SKM-1 (cell line): Measurements from ENCODE around the gene MLX.
"Not testable (repeated sequence)": the region's sequence is repeated elsewhere in the genome, so short reads cannot be mapped to it uniquely, and the experiment has no call there.

Experiments
- DNase-seq: peaks from one replicate; lab custom pipeline; 2025; ENCODE audit not compliant: unreplicated experiment; lab: John Stamatoyannopoulos, UW

The MLX gene

DNA sequence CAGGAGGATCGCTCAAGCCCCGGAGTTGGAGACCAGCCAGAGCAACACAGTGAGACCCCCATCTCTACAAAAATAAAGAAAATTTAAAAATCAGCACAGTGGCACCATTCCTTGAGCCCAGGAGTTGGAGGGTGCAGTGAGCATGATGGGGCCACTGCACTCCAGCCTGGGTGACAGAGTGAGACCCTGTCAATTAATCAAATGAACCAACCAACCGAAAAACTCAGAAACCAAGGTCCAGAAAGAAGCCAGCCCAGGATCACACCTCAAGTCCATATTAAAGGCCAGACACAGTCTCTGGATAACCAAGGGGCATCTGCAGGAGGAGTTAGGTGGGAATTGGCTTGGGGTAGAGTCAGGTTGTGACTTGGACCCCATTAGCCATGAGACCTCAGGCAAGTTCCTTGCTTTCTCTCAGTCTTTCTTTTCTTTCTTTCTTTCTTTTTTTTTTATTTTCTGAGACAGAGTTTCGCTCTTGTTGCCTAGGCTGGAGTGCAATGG, 11.7 kb upstream of the MLX start:
- DNase-seq, result no peak

GRCh38 chr17:42555961-42556617, 10.8 kb upstream of the MLX start:
- DNase-seq, result not testable (repeated sequence)

GRCh38 chr17:42559075-42559474, 7.8 kb upstream of the MLX start:
- DNase-seq, result no peak

DNA sequence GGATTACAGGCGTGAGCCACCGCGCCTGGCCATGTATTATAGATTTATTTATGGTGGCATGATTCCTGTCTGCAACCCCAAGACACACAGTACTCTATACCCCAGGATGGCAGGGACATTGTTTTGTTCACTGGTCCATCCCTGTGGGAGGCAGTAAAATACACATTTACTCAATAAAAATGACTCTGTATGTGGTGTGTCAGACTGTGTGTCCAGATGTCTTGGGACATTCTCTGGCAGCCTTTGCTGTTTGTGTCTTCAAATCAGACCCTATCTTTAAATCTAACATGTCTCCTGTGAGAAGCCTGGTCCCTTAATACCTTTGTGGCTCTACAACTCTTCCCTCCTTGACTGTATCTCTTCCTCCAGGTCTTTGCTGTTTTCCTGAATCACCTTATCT, 6.7 kb upstream of the MLX start:
- no peak for DNase-seq

DNA sequence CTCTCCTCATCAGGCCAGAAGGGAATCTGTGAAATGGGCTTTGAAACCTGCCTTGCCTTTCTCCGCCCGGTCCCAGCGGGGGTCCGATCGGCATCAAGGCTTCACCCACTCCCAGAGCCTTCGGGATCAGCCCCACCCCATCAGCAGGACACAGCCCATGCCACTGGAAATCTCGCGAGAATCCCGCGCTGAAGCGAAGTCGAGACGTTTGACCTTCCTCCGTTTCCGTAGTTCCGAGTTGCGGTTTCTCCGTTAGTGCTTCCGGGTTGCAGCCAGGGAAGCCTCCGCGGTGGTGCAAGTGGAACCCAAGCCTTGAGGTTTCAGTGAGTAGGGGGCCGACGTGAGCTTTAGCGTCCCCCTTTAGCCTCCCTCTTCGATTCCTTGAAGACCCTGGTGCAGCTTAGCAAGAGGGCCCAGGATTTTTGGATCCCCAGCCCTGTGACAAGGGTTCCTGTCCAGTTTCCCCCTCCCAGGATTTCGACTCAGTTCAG, 5.0 kb upstream of the MLX start, which contains the start of gene COASY:
COASY (plus strand) TSS at position 252 of the 491 bp plus-strand sequence. CDS start 475 bp downstream, outside the sequence.
- peak; percentile 97 for DNase-seq

- no peak for DNase-seq
Observed at GRCh38 chr17:42562388-42563142, 4.3 kb upstream of the MLX start.

DNA sequence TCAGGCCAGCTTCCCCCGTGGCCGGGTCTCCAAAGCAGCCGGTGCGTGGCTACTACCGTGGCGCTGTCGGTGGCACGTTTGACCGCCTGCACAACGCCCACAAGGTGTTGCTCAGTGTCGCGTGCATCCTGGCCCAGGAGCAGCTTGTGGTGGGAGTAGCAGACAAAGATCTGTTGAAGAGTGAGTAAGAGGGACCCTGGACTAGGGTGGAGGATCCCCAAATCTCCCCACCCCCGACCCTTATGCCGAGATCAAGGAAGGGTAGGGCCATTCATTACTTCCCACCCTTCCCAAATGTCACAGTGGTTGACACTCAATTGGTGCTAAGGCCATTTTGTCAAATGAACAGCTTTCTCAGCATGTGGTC, 3.8 kb upstream of the MLX start:
- DNase-seq, result no peak

DNA sequence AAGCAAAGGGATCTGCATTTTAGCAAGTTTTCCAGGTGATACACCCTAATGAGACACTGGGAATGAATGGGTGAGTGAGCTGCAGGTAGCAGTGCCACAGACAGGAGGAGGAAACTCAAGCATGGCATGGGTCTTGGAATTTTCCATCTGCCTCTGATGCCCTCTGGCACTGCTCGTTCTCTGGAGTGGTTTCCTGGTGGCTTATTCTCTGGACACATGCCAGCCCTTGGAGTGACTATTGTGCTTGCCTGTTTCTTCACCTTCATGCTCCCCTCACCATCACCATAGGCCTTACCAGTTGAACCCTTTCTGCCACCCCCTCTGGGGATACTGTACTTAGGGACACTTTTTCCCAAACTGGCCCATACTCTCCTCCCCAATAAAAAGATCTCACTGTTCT, 3.4 kb upstream of the MLX start:
- DNase-seq, result no peak

DNA sequence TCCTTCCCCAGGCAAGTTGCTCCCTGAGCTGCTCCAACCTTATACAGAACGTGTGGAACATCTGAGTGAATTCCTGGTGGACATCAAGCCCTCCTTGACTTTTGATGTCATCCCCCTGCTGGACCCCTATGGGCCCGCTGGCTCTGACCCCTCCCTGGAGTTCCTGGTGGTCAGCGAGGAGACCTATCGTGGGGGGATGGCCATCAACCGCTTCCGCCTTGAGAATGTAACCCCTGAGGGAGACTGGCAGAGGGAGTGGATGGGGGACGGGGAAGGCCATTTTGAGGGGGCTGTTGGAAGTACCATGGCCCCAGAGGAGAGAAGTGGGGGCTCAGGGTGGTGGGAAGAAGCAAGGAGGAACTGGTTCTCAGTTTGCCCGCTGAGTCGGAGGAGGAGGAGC, 3.0 kb upstream of the MLX start:
- DNase-seq, result no peak

- no peak for DNase-seq
Observed at GRCh38 chr17:42564815-42565522, 1.9 kb upstream of the MLX start.

GRCh38 chr17:42565523-42566214, 1.2 kb upstream of the MLX start:
- DNase-seq, result no peak

DNA sequence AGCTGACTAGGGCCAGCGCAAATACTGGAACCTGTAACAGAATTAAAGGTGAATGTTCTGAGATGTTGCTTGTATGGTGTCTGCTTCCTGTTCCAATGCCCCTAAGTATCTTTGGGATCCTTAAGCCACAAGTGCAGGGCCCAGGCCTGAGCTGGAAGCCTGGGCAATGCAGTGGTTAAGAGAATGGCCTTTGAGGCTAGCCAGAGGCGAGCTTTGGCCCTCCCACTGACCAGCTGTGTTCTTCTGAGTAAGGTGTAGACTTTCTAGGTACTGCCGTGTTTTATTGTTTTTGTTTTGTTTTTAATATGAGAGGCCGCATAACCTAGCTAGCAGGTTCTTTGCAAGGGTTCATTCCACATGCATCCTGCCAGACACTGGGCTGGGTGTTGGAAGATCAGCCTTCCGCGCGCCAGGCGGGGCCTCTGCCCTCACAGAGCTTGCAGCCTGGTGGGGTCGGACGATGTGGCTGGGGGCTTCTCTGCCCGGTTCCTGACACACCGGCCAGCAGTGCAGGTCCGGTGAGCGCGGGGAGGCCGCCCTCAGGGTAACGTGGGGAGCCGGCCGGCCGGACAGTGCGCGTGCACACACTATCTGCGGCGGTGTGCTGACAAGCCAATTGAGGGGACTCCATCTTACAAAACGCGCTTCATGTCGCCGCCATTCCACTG, 551 bp upstream of the MLX start:
- DNase-seq, result no peak

GRCh38 chr17:42568341-42569111, 1.6 kb downstream of the MLX start:
- DNase-seq, result no peak

DNA sequence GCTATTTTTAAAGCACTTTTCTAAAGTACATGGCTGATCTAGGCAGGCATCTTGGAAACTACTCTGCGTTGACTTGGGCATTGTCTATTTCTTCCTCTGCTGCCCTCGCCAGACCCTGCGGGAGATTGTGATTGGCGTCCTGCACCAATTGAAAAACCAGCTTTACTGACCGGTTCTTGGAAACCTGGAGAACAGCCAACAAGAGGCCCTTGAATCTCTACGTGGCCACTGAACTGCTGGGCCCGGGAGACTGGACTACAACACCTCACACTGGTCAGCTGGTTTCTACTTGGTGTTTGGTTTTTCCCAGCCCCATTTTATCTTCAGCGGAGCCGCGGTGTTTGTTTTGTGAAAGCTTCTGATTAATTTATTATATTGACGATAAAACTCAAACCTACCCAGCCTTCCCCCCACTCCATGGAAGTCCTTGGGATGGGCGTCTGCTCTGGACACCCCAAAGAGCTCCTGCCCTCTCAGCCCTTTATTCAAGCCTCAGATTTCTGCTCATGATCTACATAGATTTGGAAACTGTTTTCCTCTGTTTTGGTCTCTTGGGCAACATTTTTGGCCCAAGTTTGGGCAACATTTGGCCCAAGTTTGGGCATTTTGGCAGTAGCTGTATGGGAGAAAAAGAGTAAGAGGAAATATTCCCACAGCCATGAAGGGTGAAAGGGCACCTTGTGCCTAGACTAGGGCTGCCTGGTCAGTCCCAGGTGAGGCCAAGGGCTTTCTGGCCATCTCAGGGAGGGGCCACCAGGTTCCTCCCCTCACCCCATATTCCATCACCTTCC, 4.7 kb downstream of the MLX start:
- no peak for DNase-seq

DNA sequence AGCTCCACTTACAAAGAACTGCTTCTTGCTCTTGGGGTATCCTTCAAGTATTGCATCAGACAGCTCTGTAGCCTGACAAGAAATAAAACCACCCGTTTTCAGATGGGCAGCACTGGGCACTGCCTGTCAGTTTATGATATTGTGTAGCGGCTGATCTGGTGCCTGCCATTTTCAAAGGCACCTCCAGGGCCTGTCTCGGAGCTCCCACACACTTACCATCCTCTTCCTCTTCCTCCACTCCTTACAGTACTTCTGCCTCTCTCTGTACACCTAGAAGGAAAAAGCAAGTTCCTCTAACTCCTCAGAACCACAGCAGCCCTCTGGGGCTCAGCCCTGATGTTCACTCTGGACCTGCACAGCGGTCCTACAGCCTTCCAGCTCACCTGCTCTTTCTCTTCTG, 6.2 kb downstream of the MLX start:
- DNase-seq, result no peak

- DNase-seq, result no peak
Observed at GRCh38 chr17:42574463-42574862, 7.6 kb downstream of the MLX start.

DNA sequence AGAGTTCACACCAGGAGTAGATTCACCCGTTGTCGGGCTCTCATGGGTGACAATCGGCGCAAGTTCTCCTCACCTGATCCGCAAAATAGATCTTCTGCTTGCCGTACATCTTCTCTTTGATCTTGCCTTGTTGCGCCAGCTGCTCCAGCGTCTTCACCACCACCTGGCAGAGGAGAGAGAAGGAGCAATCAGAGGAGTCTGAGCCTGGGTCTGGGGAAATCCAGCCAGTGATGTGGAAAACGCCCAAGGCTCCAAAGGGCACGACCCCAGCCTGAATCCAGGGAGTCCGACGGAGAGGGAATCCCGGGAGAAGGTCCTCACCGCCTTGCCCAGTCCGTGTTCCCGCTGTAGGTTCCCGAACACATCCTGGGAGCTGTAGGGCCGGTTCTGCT, 10.2 kb downstream of the MLX start:
- no peak for DNase-seq

DNA sequence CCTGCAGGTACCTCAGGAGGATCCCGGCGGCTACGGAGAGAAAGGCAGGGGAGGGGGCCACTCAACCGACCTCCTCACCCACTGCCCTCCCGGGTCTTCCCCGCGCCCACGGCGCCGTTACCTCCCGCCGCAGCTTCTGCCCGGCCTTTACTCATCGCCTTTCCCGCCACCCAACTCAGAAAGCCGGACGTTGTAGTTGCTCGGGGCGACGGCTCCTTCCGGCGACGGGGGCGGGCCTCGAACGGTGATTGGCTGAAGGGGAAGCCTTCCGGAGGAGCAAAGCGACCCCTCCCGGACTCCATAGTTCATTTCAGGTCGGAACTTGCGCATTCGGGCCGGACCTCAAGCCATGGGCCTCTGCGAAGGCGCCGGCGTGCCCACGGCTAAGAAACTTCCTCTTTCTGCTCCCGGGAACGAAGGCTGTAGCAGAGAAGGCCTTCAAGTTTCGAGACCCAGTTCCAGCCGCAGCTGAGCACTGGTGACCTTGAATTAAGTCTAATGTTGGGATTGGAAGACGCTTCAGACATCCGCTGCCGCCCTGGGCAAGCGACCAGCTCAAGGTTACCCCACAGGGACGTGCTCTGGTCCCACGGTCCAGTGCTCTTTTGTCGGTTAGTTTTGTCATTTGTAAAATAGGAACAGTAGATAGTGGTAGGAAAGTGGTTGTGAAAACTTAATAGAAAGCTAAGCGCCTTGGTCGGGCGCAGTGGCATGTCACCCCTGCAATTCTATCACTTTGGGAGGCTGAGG, 10.8 kb downstream of the MLX start, which contains the start of gene PSMC3IP:
PSMC3IP (minus strand) TSS at position 198 of the 750 bp plus-strand sequence; CDS start at position 155, 43 bp downstream.
- peak; percentile 98 for DNase-seq
